ENCODE data around the gene GTPBP1.
A peak's percentile ranks its signal among the peaks of the same experiment; 100 is the strongest.

Gene GTPBP1

GRCh38 chr22:38706101-38706900 lies 557 bp downstream of the GTPBP1 start:
- peak; percentile 34 for DNase-seq (ENCODE audit: low read depth)
- peak overlapping the region; percentile 85 for H3K4me3 ChIP-seq (ENCODE audit: low read length)
- TF ChIP-seq CTCF (conservative IDR thresholded peaks at IDR 0.05; ENCODE audit: low read length): no peak

GRCh38 chr22:38706901-38707195 lies 1.1 kb downstream of the GTPBP1 start:
- DNase-seq (ENCODE audit: low read depth): no peak
- H3K4me3 ChIP-seq (ENCODE audit: low read length): peak overlapping the region; percentile 85
- no peak for TF ChIP-seq CTCF (conservative IDR thresholded peaks at IDR 0.05; ENCODE audit: low read length)

GRCh38 chr22:38707346-38707745 lies 1.6 kb downstream of the GTPBP1 start:
- DNase-seq (ENCODE audit: low read depth): peak; percentile 29
- no peak for TF ChIP-seq CTCF (conservative IDR thresholded peaks at IDR 0.05; ENCODE audit: low read length)

DNA sequence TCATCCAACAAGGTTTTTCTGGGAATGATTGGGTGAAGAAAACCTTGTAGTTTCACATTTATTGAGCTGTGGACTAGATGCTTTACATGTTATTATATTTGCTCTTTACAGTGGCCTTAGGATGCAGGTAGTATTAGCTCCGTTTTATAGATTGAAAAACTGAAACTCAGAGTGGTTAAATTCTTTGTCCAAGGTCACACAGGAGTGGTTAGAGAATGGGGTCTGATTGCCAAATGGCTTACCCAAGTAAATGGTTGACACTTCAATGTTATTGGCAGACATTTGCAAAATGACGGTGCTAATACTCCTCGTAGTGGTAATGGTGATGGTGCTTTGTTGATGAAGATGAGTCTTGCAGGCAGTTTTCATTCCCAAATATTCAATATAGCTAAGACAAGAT lies 2.2 kb downstream of the GTPBP1 start:
- TF ChIP-seq CTCF (conservative IDR thresholded peaks at IDR 0.05; ENCODE audit: low read length): no peak
- no peak for DNase-seq (ENCODE audit: low read depth)
- H3K4me3 ChIP-seq (ENCODE audit: low read length): no peak overlapping the region

More at GRCh38 chr22:38707346-38707745, 1.6 kb downstream of the GTPBP1 start:
- H3K4me3 ChIP-seq (ENCODE audit: low read length): peak overlapping the region; percentile 85

DNA sequence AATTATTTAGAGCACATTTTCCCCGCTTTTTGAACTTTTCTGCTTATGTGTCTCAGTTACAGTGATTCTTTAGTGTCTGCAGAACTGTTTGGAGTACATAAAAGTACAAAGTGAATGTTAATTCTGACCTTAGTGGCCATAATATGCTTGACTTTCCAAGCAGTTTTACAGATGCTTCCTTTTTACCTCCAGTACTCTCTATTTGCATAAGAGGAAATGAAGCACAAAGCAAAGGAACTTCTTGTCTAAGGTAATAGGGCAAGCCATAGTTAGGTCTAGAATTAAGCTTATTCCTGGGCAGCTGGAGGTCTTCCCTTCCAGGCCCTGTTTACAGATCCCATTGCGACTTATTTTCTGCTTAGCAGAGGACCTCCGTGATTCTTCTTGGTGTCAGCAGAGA lies 3.6 kb downstream of the GTPBP1 start:
- TF ChIP-seq CTCF (conservative IDR thresholded peaks at IDR 0.05; ENCODE audit: low read length): no peak
- H3K4me3 ChIP-seq (ENCODE audit: low read length): no peak overlapping the region
- DNase-seq (ENCODE audit: low read depth): no peak

DNA sequence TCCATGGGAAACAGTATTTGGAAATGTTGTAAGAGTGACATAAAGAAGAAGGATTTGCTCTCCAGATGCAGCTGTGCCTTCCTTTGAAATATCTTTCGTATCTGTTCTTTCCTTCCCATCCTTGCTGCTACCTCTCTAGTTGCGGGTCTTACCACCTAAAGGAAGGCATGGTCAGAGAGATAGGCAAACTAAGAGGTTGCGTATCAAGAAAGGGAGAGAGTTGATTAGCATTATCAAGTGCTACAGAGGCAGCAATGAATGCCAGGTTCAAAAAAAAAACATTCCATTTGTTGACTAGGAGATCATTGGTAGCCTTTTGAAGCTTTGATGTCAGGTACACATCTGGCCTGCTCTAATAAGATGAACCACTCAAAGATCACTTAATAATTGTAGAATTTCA lies 4.6 kb downstream of the GTPBP1 start:
- no peak overlapping the region for H3K4me3 ChIP-seq (ENCODE audit: low read length)
- no peak for TF ChIP-seq CTCF (conservative IDR thresholded peaks at IDR 0.05; ENCODE audit: low read length)
- DNase-seq (ENCODE audit: low read depth): no peak

- H3K4me3 ChIP-seq (ENCODE audit: low read length): no peak overlapping the region
- DNase-seq (ENCODE audit: low read depth): no peak
- no peak for TF ChIP-seq CTCF (conservative IDR thresholded peaks at IDR 0.05; ENCODE audit: low read length)
Observed at GRCh38 chr22:38710866-38711265, 5.1 kb downstream of the GTPBP1 start.

All from AG10803 (cell line).